K562 (cell line): ENCODE measurements around the gene KIF19. TPM values are rescaled to one million over a fixed set of nuclear protein-coding genes. Genes with fewer than 3 reads are reported as not detected.

Experiments used
- AFF1 ChIP-seq, 2 experiments: fragments of 450-650 bp; IDR thresholded peaks; 2 replicates each; pipeline ENCODE4 v1.6.1; 2018; ENCODE audit warnings: mild to moderate bottlenecking in 2 of 2, low read depth in 1 of 2; ENCODE audit not compliant: partially characterized antibody in 2 of 2
- CXXC5 ChIP-seq: fragments of 250-450 bp; sonication (Bioruptor Pico); IDR thresholded peaks from 2 replicates; pipeline ENCODE4 v1.8.0; 2022; ENCODE audit warnings: inconsistent platforms, mild to moderate bottlenecking, moderate library complexity
- ZNF408 ChIP-seq: fragments of 250-450 bp; sonication (Bioruptor Pico); IDR thresholded peaks from 2 replicates; pipeline ENCODE4 v1.4.0; 2020; ENCODE audit warnings: low read depth, mild to moderate bottlenecking, moderate library complexity
- polyA plus RNA-seq, 8 experiments: library from polyadenylated mRNA; depleted of rRNA in 4 of 8; stranded (reverse) in 5 of 8; unstranded in 3 of 8; fragments of >200 nt; fragmentation: Nextera tagmentation in 2 of 8; fragmentation: Illumina TruSeq in 1 of 8; extraction: Ambion mirVana in 2 of 8; extraction: Trizol in 1 of 8; gene quantifications; 2 replicates each; pipeline versions ENCODE4 v1.2.1 to v1.2.3, GENCODE V29; 2011 to 2014; ENCODE audit warnings: inconsistent platforms in 1 of 8, missing spikeins in 1 of 8
- total RNA-seq, 7 experiments: library from RNA; depleted of rRNA in 6 of 7; stranded (reverse); fragments of >200 nt in 6 of 7; fragmentation: Illumina TruSeq in 2 of 7; extraction: Trizol in 2 of 7; gene quantifications; 2 replicates each; pipeline versions ENCODE4 v1.2.1 to v1.2.3, GENCODE V29; 2011 to 2021; ENCODE audit warnings: low replicate concordance in 1 of 7
- TF ChIP-seq, protein P1 (sequence below): fragments of 450-650 bp; IDR thresholded peaks from 2 replicates; pipeline ENCODE4 v1.6.1; 2016; ENCODE audit warnings: mild to moderate bottlenecking, moderate library complexity

Gene KIF19
- total and polyA plus RNA-seq, 9 of the 15 experiments (the other 6 are each of a cell fraction or from before 2014, with no cell fraction given) = 0.10 TPM; not detected in 8

DNA sequence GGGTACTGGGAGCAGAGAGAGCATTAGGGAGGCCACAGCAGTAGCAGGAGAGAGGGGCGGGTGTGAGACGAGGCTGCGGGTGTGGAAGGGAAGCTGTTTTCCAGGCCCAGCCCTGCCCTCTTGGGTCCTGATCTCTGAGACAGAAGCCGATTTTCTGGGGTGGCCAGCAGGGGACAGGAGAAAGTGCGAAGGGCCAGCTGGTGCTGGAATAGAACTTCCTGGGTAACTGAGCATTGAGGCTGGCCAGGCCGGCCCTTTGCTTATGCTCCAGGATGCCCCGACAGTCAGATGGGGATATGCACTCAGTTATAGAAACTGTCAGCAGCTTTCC, 34.8 kb downstream of the KIF19 start (continued):
- TF ChIP-seq, protein P1, sequence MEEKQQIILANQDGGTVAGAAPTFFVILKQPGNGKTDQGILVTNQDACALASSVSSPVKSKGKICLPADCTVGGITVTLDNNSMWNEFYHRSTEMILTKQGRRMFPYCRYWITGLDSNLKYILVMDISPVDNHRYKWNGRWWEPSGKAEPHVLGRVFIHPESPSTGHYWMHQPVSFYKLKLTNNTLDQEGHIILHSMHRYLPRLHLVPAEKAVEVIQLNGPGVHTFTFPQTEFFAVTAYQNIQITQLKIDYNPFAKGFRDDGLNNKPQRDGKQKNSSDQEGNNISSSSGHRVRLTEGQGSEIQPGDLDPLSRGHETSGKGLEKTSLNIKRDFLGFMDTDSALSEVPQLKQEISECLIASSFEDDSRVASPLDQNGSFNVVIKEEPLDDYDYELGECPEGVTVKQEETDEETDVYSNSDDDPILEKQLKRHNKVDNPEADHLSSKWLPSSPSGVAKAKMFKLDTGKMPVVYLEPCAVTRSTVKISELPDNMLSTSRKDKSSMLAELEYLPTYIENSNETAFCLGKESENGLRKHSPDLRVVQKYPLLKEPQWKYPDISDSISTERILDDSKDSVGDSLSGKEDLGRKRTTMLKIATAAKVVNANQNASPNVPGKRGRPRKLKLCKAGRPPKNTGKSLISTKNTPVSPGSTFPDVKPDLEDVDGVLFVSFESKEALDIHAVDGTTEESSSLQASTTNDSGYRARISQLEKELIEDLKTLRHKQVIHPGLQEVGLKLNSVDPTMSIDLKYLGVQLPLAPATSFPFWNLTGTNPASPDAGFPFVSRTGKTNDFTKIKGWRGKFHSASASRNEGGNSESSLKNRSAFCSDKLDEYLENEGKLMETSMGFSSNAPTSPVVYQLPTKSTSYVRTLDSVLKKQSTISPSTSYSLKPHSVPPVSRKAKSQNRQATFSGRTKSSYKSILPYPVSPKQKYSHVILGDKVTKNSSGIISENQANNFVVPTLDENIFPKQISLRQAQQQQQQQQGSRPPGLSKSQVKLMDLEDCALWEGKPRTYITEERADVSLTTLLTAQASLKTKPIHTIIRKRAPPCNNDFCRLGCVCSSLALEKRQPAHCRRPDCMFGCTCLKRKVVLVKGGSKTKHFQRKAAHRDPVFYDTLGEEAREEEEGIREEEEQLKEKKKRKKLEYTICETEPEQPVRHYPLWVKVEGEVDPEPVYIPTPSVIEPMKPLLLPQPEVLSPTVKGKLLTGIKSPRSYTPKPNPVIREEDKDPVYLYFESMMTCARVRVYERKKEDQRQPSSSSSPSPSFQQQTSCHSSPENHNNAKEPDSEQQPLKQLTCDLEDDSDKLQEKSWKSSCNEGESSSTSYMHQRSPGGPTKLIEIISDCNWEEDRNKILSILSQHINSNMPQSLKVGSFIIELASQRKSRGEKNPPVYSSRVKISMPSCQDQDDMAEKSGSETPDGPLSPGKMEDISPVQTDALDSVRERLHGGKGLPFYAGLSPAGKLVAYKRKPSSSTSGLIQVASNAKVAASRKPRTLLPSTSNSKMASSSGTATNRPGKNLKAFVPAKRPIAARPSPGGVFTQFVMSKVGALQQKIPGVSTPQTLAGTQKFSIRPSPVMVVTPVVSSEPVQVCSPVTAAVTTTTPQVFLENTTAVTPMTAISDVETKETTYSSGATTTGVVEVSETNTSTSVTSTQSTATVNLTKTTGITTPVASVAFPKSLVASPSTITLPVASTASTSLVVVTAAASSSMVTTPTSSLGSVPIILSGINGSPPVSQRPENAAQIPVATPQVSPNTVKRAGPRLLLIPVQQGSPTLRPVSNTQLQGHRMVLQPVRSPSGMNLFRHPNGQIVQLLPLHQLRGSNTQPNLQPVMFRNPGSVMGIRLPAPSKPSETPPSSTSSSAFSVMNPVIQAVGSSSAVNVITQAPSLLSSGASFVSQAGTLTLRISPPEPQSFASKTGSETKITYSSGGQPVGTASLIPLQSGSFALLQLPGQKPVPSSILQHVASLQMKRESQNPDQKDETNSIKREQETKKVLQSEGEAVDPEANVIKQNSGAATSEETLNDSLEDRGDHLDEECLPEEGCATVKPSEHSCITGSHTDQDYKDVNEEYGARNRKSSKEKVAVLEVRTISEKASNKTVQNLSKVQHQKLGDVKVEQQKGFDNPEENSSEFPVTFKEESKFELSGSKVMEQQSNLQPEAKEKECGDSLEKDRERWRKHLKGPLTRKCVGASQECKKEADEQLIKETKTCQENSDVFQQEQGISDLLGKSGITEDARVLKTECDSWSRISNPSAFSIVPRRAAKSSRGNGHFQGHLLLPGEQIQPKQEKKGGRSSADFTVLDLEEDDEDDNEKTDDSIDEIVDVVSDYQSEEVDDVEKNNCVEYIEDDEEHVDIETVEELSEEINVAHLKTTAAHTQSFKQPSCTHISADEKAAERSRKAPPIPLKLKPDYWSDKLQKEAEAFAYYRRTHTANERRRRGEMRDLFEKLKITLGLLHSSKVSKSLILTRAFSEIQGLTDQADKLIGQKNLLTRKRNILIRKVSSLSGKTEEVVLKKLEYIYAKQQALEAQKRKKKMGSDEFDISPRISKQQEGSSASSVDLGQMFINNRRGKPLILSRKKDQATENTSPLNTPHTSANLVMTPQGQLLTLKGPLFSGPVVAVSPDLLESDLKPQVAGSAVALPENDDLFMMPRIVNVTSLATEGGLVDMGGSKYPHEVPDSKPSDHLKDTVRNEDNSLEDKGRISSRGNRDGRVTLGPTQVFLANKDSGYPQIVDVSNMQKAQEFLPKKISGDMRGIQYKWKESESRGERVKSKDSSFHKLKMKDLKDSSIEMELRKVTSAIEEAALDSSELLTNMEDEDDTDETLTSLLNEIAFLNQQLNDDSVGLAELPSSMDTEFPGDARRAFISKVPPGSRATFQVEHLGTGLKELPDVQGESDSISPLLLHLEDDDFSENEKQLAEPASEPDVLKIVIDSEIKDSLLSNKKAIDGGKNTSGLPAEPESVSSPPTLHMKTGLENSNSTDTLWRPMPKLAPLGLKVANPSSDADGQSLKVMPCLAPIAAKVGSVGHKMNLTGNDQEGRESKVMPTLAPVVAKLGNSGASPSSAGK = no peak
- TF ChIP-seq AFF1 (IDR thresholded peaks at IDR 0.05; ENCODE audit: low read depth in 1 of 2, partially characterized antibody in 2 of 2) = no peak
- TF ChIP-seq CXXC5 (CRISPR knock-in tag) = no peak
- no peak for TF ChIP-seq ZNF408 (CRISPR knock-in tag)
